ENCODE results near the gene SMAD6. TPM values are rescaled to one million over a fixed set of nuclear protein-coding genes. Genes with fewer than 3 reads are reported as not detected.

Gene SMAD6
- polyA plus RNA-seq, 1 donor from 2014 or later = 0.16 TPM

DNA sequence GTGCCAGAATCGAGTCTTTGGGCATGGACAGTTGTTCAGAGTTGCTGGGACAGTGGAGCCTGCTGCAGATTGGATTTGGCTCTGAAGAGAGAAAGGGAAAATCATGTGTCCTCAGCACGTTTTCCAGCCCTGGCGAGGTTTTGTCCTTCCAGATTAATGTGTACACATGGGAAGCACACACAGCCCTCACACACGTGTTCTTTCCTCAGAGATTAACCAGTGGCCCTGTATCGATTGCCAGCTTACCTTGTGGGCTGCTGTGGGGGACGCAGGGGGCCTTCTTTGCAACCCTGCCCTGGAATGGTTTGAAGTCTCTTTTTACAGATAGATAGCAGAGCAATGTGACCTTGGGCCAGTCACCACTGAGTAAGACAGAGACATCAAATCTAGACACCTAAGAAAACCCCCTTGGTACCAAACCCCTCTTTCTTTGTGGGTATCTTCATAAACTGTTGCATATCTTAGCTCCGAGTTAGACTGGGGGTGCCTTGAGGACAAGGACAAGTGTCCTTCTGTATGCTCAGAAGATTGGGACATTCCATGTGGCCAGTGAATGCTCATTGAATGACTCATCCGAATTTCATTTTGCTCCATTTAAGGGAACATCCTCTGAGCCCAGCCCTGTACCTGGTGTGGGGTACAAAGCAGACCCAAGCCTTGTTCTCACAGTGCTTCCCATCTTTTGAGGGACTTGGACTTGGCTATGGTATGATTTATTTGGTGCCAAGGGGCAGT, 48.0 kb downstream of the SMAD6 start:
- no peaks in the 10 kb centered on the region for H3K27me3 ChIP-seq (ENCODE audit: insufficient read depth, low read depth, low read length)
- H4K20me1 ChIP-seq (ENCODE audit: insufficient read depth) = no peaks in the 10 kb centered on the region
- H3K9me2 ChIP-seq (ENCODE audit: insufficient read depth, low read length) = no peaks in the 10 kb centered on the region
- no peak overlapping the region for H3K27ac ChIP-seq (ENCODE audit: low read length)
- H3F3A ChIP-seq (ENCODE audit: insufficient read depth, low read length, poor library complexity, severe bottlenecking) = no peaks in the 10 kb centered on the region
- TF ChIP-seq MXI1 (conservative IDR thresholded peaks at IDR 0.05; ENCODE audit: poor library complexity, severe bottlenecking) = no peak
- no peak overlapping the region for H2AFZ ChIP-seq (ENCODE audit: low read depth, low read length)
- H3K9ac ChIP-seq (ENCODE audit: low read length) = no peak overlapping the region
- H3K4me3 ChIP-seq (ENCODE audit: low read length) = no peak overlapping the region
- H3K9me3 ChIP-seq (ENCODE audit: low read length) = peaks cover 4% of the 10 kb centered on the region
- H3K4me2 ChIP-seq (ENCODE audit: low read length) = no peak overlapping the region
- no peaks in the 10 kb centered on the region for H3K36me3 ChIP-seq (ENCODE audit: insufficient read depth, low read length)
- no peaks in the 10 kb centered on the region for H3K79me2 ChIP-seq (replicated peaks; ENCODE audit: insufficient read depth, low read length)

DNA sequence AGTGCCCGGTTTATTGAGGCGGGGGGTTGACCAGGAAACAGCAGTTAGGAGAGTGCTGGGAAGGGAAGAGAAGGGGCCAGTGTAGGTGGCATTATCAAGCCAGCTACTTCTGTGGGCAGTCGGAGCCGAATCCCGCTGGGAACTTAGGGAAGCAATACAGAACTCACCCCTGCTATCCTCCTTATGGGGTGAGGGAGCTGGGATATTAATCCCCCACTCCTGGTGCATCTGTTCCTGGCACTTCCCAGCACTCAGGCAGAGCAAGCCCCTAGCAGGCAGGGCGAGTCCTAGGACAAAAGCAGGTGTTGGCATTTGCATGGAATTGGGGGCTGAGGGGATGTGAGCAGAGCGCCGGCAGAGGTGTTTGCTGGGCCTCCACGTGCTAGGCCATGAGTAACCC, 48.6 kb downstream of the SMAD6 start:
- H4K20me1 ChIP-seq (ENCODE audit: insufficient read depth) = no peaks in the 10 kb centered on the region
- no peak overlapping the region for H2AFZ ChIP-seq (ENCODE audit: low read depth, low read length)
- H3K4me2 ChIP-seq (ENCODE audit: low read length) = no peak overlapping the region
- H3K9ac ChIP-seq (ENCODE audit: low read length) = no peak overlapping the region
- H3K36me3 ChIP-seq (ENCODE audit: insufficient read depth, low read length) = no peaks in the 10 kb centered on the region
- no peak overlapping the region for H3K4me3 ChIP-seq (ENCODE audit: low read length)
- TF ChIP-seq SMC3 (conservative IDR thresholded peaks at IDR 0.05; ENCODE audit: poor library complexity) = no peak
- no peak for TF ChIP-seq MXI1 (conservative IDR thresholded peaks at IDR 0.05; ENCODE audit: poor library complexity, severe bottlenecking)
- TF ChIP-seq POLR2AphosphoS5 (IDR thresholded peaks at IDR 0.05) = no peak
- TF ChIP-seq, protein P1, sequence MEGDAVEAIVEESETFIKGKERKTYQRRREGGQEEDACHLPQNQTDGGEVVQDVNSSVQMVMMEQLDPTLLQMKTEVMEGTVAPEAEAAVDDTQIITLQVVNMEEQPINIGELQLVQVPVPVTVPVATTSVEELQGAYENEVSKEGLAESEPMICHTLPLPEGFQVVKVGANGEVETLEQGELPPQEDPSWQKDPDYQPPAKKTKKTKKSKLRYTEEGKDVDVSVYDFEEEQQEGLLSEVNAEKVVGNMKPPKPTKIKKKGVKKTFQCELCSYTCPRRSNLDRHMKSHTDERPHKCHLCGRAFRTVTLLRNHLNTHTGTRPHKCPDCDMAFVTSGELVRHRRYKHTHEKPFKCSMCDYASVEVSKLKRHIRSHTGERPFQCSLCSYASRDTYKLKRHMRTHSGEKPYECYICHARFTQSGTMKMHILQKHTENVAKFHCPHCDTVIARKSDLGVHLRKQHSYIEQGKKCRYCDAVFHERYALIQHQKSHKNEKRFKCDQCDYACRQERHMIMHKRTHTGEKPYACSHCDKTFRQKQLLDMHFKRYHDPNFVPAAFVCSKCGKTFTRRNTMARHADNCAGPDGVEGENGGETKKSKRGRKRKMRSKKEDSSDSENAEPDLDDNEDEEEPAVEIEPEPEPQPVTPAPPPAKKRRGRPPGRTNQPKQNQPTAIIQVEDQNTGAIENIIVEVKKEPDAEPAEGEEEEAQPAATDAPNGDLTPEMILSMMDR (IDR thresholded peaks at IDR 0.05; ENCODE audit: poor library complexity, severe bottlenecking) = no peak
- TF ChIP-seq TAF1 (IDR thresholded peaks at IDR 0.05; ENCODE audit: low read depth) = no peak
- no peak for TF ChIP-seq RAD21 (conservative IDR thresholded peaks at IDR 0.05)
- TF ChIP-seq EP300 (conservative IDR thresholded peaks at IDR 0.05; ENCODE audit: poor library complexity, severe bottlenecking) = no peak
- TF ChIP-seq EZH2 (IDR thresholded peaks at IDR 0.05; ENCODE audit: borderline replicate concordance, insufficient read depth, low read length, poor library complexity, severe bottlenecking) = no peak
- TF ChIP-seq, protein P2, sequence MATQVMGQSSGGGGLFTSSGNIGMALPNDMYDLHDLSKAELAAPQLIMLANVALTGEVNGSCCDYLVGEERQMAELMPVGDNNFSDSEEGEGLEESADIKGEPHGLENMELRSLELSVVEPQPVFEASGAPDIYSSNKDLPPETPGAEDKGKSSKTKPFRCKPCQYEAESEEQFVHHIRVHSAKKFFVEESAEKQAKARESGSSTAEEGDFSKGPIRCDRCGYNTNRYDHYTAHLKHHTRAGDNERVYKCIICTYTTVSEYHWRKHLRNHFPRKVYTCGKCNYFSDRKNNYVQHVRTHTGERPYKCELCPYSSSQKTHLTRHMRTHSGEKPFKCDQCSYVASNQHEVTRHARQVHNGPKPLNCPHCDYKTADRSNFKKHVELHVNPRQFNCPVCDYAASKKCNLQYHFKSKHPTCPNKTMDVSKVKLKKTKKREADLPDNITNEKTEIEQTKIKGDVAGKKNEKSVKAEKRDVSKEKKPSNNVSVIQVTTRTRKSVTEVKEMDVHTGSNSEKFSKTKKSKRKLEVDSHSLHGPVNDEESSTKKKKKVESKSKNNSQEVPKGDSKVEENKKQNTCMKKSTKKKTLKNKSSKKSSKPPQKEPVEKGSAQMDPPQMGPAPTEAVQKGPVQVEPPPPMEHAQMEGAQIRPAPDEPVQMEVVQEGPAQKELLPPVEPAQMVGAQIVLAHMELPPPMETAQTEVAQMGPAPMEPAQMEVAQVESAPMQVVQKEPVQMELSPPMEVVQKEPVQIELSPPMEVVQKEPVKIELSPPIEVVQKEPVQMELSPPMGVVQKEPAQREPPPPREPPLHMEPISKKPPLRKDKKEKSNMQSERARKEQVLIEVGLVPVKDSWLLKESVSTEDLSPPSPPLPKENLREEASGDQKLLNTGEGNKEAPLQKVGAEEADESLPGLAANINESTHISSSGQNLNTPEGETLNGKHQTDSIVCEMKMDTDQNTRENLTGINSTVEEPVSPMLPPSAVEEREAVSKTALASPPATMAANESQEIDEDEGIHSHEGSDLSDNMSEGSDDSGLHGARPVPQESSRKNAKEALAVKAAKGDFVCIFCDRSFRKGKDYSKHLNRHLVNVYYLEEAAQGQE (IDR thresholded peaks at IDR 0.05; ENCODE audit: borderline replicate concordance) = no peak
- no peaks in the 10 kb centered on the region for H3F3A ChIP-seq (ENCODE audit: insufficient read depth, low read length, poor library complexity, severe bottlenecking)
- no peaks in the 10 kb centered on the region for H3K9me2 ChIP-seq (ENCODE audit: insufficient read depth, low read length)
- H3K27ac ChIP-seq (ENCODE audit: low read length) = no peak overlapping the region
- no peaks in the 10 kb centered on the region for H3K27me3 ChIP-seq (ENCODE audit: insufficient read depth, low read depth, low read length)
- H3K9me3 ChIP-seq (ENCODE audit: low read length) = peaks cover 6% of the 10 kb centered on the region
- no peaks in the 10 kb centered on the region for H3K79me2 ChIP-seq (replicated peaks; ENCODE audit: insufficient read depth, low read length)

All from neural cell (in vitro differentiated cells).